ENCODE results near the gene ARHGDIG. TPM values are rescaled to one million over a fixed set of nuclear protein-coding genes. Genes with fewer than 3 reads are reported as not detected.

ARHGDIG gene
- total RNA-seq, 1 donor from 2014 or later: not detected

GRCh38 chr16:322476-323143 lies 42.2 kb downstream of the ARHGDIG start:
- Mint-ChIP-seq H3K36me3 (ENCODE audit: low read depth, unreplicated experiment) (peaks cover 7% of the 10 kb centered on the region), H3K27me3 (ENCODE audit: unreplicated experiment) (peaks cover 4% of the 10 kb centered on the region), H3K4me1 (ENCODE audit: unreplicated experiment) (no peaks in the 10 kb centered on the region), H3K9me3 (ENCODE audit: unreplicated experiment) (no peaks in the 10 kb centered on the region), H3K27ac (ENCODE audit: unreplicated experiment) (no peak overlapping the region), H3K4me3 (ENCODE audit: unreplicated experiment) (no peak overlapping the region)
- DNase-seq (ENCODE audit: low spot score): no peak
- no peak for TF ChIP-seq CTCF (IDR thresholded peaks at IDR 0.05; ENCODE audit: unreplicated experiment)

GRCh38 chr16:324201-324450 lies 43.7 kb downstream of the ARHGDIG start:
- Mint-ChIP-seq H3K9me3 (ENCODE audit: unreplicated experiment) (no peaks in the 10 kb centered on the region), H3K36me3 (ENCODE audit: low read depth, unreplicated experiment) (peaks cover 7% of the 10 kb centered on the region), H3K27ac (ENCODE audit: unreplicated experiment) (no peak overlapping the region), H3K4me3 (ENCODE audit: unreplicated experiment) (no peak overlapping the region), H3K4me1 (ENCODE audit: unreplicated experiment) (no peaks in the 10 kb centered on the region), H3K27me3 (ENCODE audit: unreplicated experiment) (peaks cover 3% of the 10 kb centered on the region)
- no peak for TF ChIP-seq CTCF (IDR thresholded peaks at IDR 0.05; ENCODE audit: unreplicated experiment)
- no peak for DNase-seq (ENCODE audit: low spot score)

GRCh38 chr16:324451-325334 lies 44.3 kb downstream of the ARHGDIG start:
- TF ChIP-seq CTCF (IDR thresholded peaks at IDR 0.05; ENCODE audit: unreplicated experiment): no peak
- no peak overlapping the region for H3K4me3 Mint-ChIP-seq (ENCODE audit: unreplicated experiment)

GRCh38 chr16:325375-326145 lies 45.2 kb downstream of the ARHGDIG start:
- Mint-ChIP-seq H3K9me3 (ENCODE audit: unreplicated experiment) (no peaks in the 10 kb centered on the region), H3K27me3 (ENCODE audit: unreplicated experiment) (peaks cover 3% of the 10 kb centered on the region), H3K4me3 (ENCODE audit: unreplicated experiment) (no peak overlapping the region), H3K27ac (ENCODE audit: unreplicated experiment) (no peak overlapping the region), H3K36me3 (ENCODE audit: low read depth, unreplicated experiment) (no peaks in the 10 kb centered on the region), H3K4me1 (ENCODE audit: unreplicated experiment) (no peaks in the 10 kb centered on the region)
- TF ChIP-seq CTCF (IDR thresholded peaks at IDR 0.05; ENCODE audit: unreplicated experiment): no peak
- DNase-seq (ENCODE audit: low spot score): no peak

More at GRCh38 chr16:324451-325334, 44.3 kb downstream of the ARHGDIG start:
- peaks cover 3% of the 10 kb centered on the region for H3K27me3 Mint-ChIP-seq (ENCODE audit: unreplicated experiment)
- no peaks in the 10 kb centered on the region for H3K9me3 Mint-ChIP-seq (ENCODE audit: unreplicated experiment)
- DNase-seq (ENCODE audit: low spot score): no peak
- no peaks in the 10 kb centered on the region for H3K4me1 Mint-ChIP-seq (ENCODE audit: unreplicated experiment)
- no peak overlapping the region for H3K27ac Mint-ChIP-seq (ENCODE audit: unreplicated experiment)
- H3K36me3 Mint-ChIP-seq (ENCODE audit: low read depth, unreplicated experiment): peaks cover 6% of the 10 kb centered on the region
